Thoracic aorta (tissue), 2 donors: ENCODE measurements around the gene FYB1. TPM values are rescaled to one million over a fixed set of nuclear protein-coding genes. Genes with fewer than 3 reads are reported as not detected.

ENCODE experiments used
- ATAC-seq: fragments of 150-250 bp; one replicate; pipeline ENCODE4 v1.8.0; 2017; ENCODE audit warnings: low read depth; ENCODE audit not compliant: insufficient number of reproducible peaks, low FRiP score
- DNase-seq: peaks from one replicate; pipeline ENCODE4 v3.0.0-alpha.2; 2020; ENCODE audit warnings: low spot score
- H3K27ac ChIP-seq, 2 donors: fragments of 200-600 bp; sonication (generic); 1 replicate in 1 of 2; 2 replicates in 1 of 2; pipeline ENCODE4 v1.5.1; 2016; ENCODE audit warnings: mild to moderate bottlenecking in 2 of 2, moderate library complexity in 2 of 2
- H3K27me3 ChIP-seq: fragments of 200-600 bp; sonication (generic); replicated peaks from 2 replicates; pipeline ENCODE4 v1.6.0; 2016; ENCODE audit warnings: mild to moderate bottlenecking; ENCODE audit not compliant: insufficient read depth
- H3K36me3 ChIP-seq: fragments of 200-600 bp; sonication (generic); one replicate; pipeline ENCODE4 v1.5.1; 2016
- H3K4me1 ChIP-seq, 2 donors: fragments of 200-600 bp; sonication (generic); 1 replicate in 1 of 2; 2 replicates in 1 of 2; pipeline versions ENCODE4 v1.5.1 to v1.6.0; 2016; ENCODE audit warnings: low read depth in 2 of 2, mild to moderate bottlenecking in 1 of 2; ENCODE audit not compliant: control insufficient read depth in 1 of 2
- H3K4me3 ChIP-seq: fragments of 200-600 bp; sonication (generic); 2 replicates; pipeline ENCODE4 v1.5.1; 2016; ENCODE audit warnings: mild to moderate bottlenecking
- H3K9me3 ChIP-seq: fragments of 200-600 bp; sonication (generic); 2 replicates; pipeline ENCODE4 v1.5.1; 2016
- total RNA-seq, 2 donors: library from RNA; depleted of rRNA; stranded (reverse); fragments of >200 nt; gene quantifications; one replicate each; pipeline versions ENCODE4 v1.1.0 to v1.2.3, GENCODE V29; 2016
- TF ChIP-seq, protein P1 (sequence below): fragments of 200-600 bp; sonication (generic); IDR thresholded peaks from one replicate; pipeline ENCODE4 v1.5.1; 2019; ENCODE audit warnings: antibody characterized with exemption

Gene FYB1
- total RNA-seq, 2 donors from 2014 or later, result 12.9 to 29.8 TPM

GRCh38 chr5:39193553-39194465 lies 25.6 kb downstream of the FYB1 start:
- H3K36me3 ChIP-seq, result no peaks in the 10 kb centered on the region
- DNase-seq (no peak), ATAC-seq (no peak)
- no peak overlapping the region for H3K27ac ChIP-seq
- no peaks in the 10 kb centered on the region for H3K9me3 ChIP-seq
- no peaks in the 10 kb centered on the region for H3K4me1 ChIP-seq
- TF ChIP-seq, protein P1, sequence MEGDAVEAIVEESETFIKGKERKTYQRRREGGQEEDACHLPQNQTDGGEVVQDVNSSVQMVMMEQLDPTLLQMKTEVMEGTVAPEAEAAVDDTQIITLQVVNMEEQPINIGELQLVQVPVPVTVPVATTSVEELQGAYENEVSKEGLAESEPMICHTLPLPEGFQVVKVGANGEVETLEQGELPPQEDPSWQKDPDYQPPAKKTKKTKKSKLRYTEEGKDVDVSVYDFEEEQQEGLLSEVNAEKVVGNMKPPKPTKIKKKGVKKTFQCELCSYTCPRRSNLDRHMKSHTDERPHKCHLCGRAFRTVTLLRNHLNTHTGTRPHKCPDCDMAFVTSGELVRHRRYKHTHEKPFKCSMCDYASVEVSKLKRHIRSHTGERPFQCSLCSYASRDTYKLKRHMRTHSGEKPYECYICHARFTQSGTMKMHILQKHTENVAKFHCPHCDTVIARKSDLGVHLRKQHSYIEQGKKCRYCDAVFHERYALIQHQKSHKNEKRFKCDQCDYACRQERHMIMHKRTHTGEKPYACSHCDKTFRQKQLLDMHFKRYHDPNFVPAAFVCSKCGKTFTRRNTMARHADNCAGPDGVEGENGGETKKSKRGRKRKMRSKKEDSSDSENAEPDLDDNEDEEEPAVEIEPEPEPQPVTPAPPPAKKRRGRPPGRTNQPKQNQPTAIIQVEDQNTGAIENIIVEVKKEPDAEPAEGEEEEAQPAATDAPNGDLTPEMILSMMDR, result no peak
- H3K27me3 ChIP-seq, result no peaks in the 10 kb centered on the region
- no peak overlapping the region for H3K4me3 ChIP-seq

- DNase-seq (no peak), ATAC-seq (no peak)
- Histone ChIP-seq H3K4me3 (no peak overlapping the region), H3K27me3 (no peaks in the 10 kb centered on the region), H3K9me3 (no peaks in the 10 kb centered on the region), H3K36me3 (no peaks in the 10 kb centered on the region), H3K4me1 (no peaks in the 10 kb centered on the region), H3K27ac (no peak overlapping the region)
- TF ChIP-seq, protein P1, result no peak
Measured at GRCh38 chr5:39192450-39193160, 26.8 kb downstream of the FYB1 start.

DNA sequence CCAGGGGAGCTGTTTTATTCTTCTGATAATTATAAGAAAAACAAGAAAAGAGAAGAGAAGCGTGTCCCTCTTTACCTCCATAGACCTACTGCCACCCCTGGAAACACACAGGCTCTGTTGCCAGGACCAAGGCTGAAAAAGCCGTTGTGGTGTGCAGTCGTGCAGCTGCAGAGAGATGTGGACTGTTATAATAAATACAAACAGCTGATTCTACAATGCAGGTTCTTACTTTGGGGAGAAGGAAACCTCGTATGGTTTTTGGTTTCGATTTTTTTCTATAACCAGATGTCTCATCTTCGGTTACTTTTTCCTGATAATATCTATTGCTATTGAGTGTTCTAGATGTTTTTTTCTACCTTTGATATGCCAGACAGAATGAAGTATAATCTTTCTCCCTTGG lies 28.1 kb downstream of the FYB1 start:
- H3K4me3 ChIP-seq, result no peak overlapping the region
- DNase-seq (no peak), ATAC-seq (no peak)
- no peaks in the 10 kb centered on the region for H3K4me1 ChIP-seq
- H3K27me3 ChIP-seq, result no peaks in the 10 kb centered on the region
- no peak overlapping the region for H3K27ac ChIP-seq
- no peaks in the 10 kb centered on the region for H3K9me3 ChIP-seq
- TF ChIP-seq, protein P1, result no peak
- H3K36me3 ChIP-seq, result no peaks in the 10 kb centered on the region

DNA sequence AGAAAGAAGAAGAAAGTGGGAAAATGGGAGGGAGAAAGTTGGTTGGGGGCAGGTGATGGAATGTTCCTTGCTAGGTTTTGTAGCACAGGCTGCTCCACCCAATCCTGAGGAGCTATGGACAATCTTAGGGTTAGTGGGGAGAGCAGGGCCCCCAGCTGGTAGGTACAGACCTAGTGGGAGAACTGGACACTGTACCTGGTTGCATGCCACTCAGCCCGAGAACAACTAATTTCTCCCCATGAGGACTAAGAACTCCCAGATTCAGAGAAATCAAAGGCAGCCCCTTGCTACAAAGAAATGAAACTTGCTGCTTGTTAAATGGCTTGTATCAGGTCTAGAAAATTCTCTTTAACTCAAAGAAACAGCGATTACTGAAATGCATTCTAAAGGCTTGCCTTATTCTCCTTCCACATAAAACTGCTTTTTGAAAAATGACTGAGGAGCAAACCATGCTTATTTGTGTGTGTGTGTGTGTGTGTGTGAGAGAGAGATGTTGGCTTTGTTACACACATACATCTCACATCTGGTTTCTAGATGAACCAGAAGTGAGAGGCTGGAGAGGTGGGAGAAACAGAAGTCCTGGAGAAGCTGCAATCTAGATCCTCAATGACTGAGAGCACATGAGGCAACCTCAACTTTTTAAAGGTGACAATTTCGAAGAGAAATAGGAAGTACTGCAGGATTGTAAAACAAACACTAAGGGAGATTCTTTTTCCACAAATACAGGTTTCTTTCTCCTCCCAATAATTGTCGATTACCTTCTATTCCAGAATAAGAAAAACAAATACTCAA lies 28.9 kb downstream of the FYB1 start:
- H3K27ac ChIP-seq, result no peak overlapping the region
- H3K4me3 ChIP-seq, result no peak overlapping the region
- no peaks in the 10 kb centered on the region for H3K27me3 ChIP-seq
- no peak for ATAC-seq
- H3K4me1 ChIP-seq, result no peaks in the 10 kb centered on the region
- no peaks in the 10 kb centered on the region for H3K9me3 ChIP-seq
- TF ChIP-seq, protein P1, result no peak
- H3K36me3 ChIP-seq, result no peaks in the 10 kb centered on the region
- no peak for DNase-seq
